ENCODE results near the gene ACO1.

ACO1 gene

DNA sequence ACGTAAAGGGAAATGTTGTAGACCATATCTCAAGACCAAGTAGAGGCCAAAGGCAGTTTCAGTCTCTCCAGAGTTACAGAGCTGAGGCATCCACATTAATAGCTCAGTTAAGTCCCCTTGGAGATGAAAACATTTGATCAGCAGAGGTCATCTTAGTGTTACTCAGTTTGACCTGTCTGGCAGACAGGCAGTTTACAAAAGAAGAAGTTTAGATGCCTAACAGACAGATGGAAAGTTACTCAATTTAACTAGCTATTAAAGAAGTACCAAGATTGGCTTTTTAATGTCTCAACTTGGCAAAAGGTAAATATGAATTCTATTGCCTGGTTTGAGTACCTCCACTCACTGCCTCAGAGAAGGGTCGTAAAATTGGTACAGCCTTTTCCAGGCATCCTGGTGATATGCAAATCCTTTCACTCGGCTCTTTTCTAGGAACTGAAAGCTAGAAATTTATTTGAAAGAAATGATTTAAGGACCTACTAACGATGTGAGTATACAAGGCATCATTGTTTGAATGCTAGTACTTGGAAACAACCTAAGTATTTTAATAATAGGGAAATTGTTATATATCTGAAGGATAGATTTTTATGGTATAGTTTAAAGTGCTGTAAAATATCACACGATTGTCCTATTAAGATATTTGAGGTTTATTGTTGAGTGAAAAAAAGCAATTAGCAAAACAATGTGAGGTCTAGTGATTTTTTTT is 14.8 kb downstream of the ACO1 start:
- WGBS (ENCODE audit: insufficient coverage, insufficient read length) = 100% methylated on average over 1 of the region's 5 CpGs

GRCh38 chr9:32401488-32401887 is 17.0 kb downstream of the ACO1 start:
- no peak for DNase-seq (ENCODE audit: low read depth, low spot score)
- Histone ChIP-seq H3K27ac (ENCODE audit: low read length) (no peak overlapping the region), H3K9me3 (ENCODE audit: control insufficient read depth, insufficient read depth, low read length) (no peaks in the 10 kb centered on the region), H3K4me1 (ENCODE audit: control insufficient read depth, insufficient read depth, low read length) (no peaks in the 10 kb centered on the region), H3K27me3 (ENCODE audit: control insufficient read depth, insufficient read depth, low read length) (no peaks in the 10 kb centered on the region), H3K4me3 (ENCODE audit: low read length) (no peak overlapping the region), H3K36me3 (ENCODE audit: control insufficient read depth, insufficient read depth, low read length) (no peaks in the 10 kb centered on the region; the same call in 1 of the 2 replicates)
- no CpG with 5 or more reads among the region's 1 CpG for WGBS (ENCODE audit: insufficient coverage, insufficient read length)

More for the DNA sequence above, 14.8 kb downstream of the ACO1 start:
- Histone ChIP-seq H3K4me3 (ENCODE audit: low read length) (no peak overlapping the region), H3K4me1 (ENCODE audit: control insufficient read depth, insufficient read depth, low read length) (peaks cover 3% of the 10 kb centered on the region; the same call in 1 of the 2 replicates), H3K27ac (ENCODE audit: low read length) (no peak overlapping the region), H3K27me3 (ENCODE audit: control insufficient read depth, insufficient read depth, low read length) (no peaks in the 10 kb centered on the region), H3K36me3 (ENCODE audit: control insufficient read depth, insufficient read depth, low read length) (no peaks in the 10 kb centered on the region), H3K9me3 (ENCODE audit: control insufficient read depth, insufficient read depth, low read length) (no peaks in the 10 kb centered on the region)
- DNase-seq (ENCODE audit: low read depth, low spot score) = no peak

DNA sequence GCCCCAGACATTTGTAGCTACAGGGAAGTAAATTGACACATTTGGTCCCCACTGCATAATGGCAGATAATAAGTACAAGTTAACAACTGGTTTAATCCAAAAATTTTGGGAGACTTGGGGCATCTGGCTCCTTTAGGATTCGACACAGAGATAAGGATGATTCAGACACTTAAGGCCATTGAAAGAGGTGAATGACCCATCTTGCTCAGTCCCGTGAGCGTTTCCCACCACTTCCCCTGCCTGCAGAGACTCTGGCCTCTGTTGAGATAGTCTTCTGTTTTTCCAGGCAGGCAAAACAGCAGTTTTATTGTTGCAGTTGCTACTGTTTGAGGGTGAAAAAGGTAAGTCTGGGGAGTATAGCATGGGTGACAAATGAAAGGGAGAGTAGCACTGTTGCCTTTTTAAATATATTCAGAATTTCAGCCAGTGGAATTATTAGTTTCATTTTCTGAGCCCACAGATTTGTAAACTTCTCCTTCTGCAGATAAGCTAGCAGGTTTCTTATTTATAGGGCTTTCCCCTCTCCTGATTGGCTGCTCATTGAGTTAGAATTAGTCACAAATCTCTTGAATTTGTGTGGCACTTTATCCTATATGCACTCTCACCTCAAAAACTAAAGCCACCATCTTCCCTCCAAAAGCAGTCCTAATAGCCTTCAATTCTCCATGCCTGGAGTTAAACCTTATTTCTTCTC is 19.3 kb downstream of the ACO1 start:
- Histone ChIP-seq H3K27ac (ENCODE audit: low read length) (no peak overlapping the region), H3K4me3 (ENCODE audit: low read length) (no peak overlapping the region), H3K36me3 (ENCODE audit: control insufficient read depth, insufficient read depth, low read length) (no peaks in the 10 kb centered on the region; the same call in 1 of the 2 replicates), H3K4me1 (ENCODE audit: control insufficient read depth, insufficient read depth, low read length) (no peaks in the 10 kb centered on the region), H3K27me3 (ENCODE audit: control insufficient read depth, insufficient read depth, low read length) (no peaks in the 10 kb centered on the region), H3K9me3 (ENCODE audit: control insufficient read depth, insufficient read depth, low read length) (no peaks in the 10 kb centered on the region)
- DNase-seq (ENCODE audit: low read depth, low spot score) = no peak
- WGBS (ENCODE audit: insufficient coverage, insufficient read length) = no CpG with 5 or more reads among the region's 3 CpGs

DNA sequence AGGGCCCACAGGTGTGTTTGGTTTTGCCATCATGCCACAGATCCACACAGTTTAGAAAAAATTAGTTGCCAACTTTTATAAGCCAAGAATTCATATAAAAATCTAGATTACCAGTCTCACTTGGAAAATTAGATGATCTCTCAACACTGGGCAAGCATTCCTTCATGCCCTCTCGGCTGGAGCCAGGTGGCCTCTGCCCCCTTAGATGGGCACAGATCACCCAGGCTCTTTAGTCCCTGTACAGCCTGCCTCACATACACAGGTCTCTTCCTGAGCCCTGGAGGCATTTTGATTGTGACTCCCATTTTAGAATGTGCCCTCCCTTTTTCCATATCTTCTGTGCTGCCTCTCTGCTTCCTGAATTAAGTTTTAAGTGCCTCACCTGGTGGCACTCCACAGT is 20.0 kb downstream of the ACO1 start:
- Histone ChIP-seq H3K9me3 (ENCODE audit: control insufficient read depth, insufficient read depth, low read length) (no peaks in the 10 kb centered on the region), H3K4me1 (ENCODE audit: control insufficient read depth, insufficient read depth, low read length) (no peaks in the 10 kb centered on the region), H3K27me3 (ENCODE audit: control insufficient read depth, insufficient read depth, low read length) (no peaks in the 10 kb centered on the region), H3K27ac (ENCODE audit: low read length) (no peak overlapping the region), H3K36me3 (ENCODE audit: control insufficient read depth, insufficient read depth, low read length) (no peaks in the 10 kb centered on the region; the same call in 1 of the 2 replicates), H3K4me3 (ENCODE audit: low read length) (no peak overlapping the region)
- WGBS (ENCODE audit: insufficient coverage, insufficient read length) = no CpG with 5 or more reads among the region's 1 CpG
- DNase-seq (ENCODE audit: low read depth, low spot score) = no peak

GRCh38 chr9:32404856-32405255 is 20.4 kb downstream of the ACO1 start:
- no CpG with 5 or more reads among the region's 8 CpGs for WGBS (ENCODE audit: insufficient coverage, insufficient read length)
- H3K4me1 ChIP-seq (ENCODE audit: control insufficient read depth, insufficient read depth, low read length) = no peaks in the 10 kb centered on the region
- H3K36me3 ChIP-seq (ENCODE audit: control insufficient read depth, insufficient read depth, low read length) = no peaks in the 10 kb centered on the region; the same call in 1 of the 2 replicates

DNA sequence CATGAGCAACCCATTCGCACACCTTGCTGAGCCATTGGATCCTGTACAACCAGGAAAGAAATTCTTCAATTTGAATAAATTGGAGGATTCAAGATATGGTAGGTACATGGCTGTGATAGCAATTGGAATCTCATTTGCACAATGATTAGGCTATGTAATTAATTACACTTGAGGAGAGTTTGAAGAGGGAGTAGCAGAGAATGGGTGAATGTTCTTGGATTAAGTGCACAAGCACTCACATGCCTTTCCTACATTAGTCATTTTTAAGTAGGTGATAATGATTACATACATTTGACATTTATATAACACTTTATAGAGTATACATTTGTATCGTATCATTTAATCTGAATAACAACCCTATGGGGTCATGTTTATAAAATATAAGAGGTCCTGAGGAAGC is 21.1 kb downstream of the ACO1 start:
- no peak overlapping the region for H3K27ac ChIP-seq (ENCODE audit: low read length)
- no peaks in the 10 kb centered on the region for H3K27me3 ChIP-seq (ENCODE audit: control insufficient read depth, insufficient read depth, low read length)
- H3K4me1 ChIP-seq (ENCODE audit: control insufficient read depth, insufficient read depth, low read length) = no peaks in the 10 kb centered on the region
- no CpG with 5 or more reads among the region's 2 CpGs for WGBS (ENCODE audit: insufficient coverage, insufficient read length)
- H3K36me3 ChIP-seq (ENCODE audit: control insufficient read depth, insufficient read depth, low read length) = no peaks in the 10 kb centered on the region; the same call in 1 of the 2 replicates
- no peaks in the 10 kb centered on the region for H3K9me3 ChIP-seq (ENCODE audit: control insufficient read depth, insufficient read depth, low read length)
- DNase-seq (ENCODE audit: low read depth, low spot score) = no peak
- H3K4me3 ChIP-seq (ENCODE audit: low read length) = no peak overlapping the region

More at GRCh38 chr9:32404856-32405255, 20.4 kb downstream of the ACO1 start:
- DNase-seq (ENCODE audit: low read depth, low spot score) = no peak
- no peak overlapping the region for H3K4me3 ChIP-seq (ENCODE audit: low read length)
- H3K9me3 ChIP-seq (ENCODE audit: control insufficient read depth, insufficient read depth, low read length) = no peaks in the 10 kb centered on the region
- H3K27me3 ChIP-seq (ENCODE audit: control insufficient read depth, insufficient read depth, low read length) = no peaks in the 10 kb centered on the region
- H3K27ac ChIP-seq (ENCODE audit: low read length) = no peak overlapping the region

DNA sequence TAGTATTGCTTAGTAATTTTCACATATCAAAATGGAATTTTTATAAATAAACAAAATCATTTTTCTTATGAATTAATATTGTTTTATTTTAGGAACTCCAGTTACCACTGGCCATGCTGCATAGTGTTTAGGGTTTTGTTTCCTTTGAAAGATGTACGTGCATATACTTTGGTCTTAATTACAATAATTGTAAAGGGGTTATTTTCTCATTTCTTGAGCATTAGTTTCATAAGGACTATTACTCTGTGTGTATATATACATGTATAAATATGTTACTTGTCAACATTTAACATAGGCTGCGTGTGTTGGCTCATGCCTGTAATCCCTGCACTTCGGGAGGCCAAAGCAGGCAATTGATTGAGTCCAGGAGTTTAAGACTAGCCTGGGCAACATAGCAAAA is 21.6 kb downstream of the ACO1 start:
- no peaks in the 10 kb centered on the region; the same call in 1 of the 2 replicates for H3K36me3 ChIP-seq (ENCODE audit: control insufficient read depth, insufficient read depth, low read length)
- no peak overlapping the region for H3K27ac ChIP-seq (ENCODE audit: low read length)
- WGBS (ENCODE audit: insufficient coverage, insufficient read length) = no CpG with 5 or more reads among the region's 3 CpGs

DNA sequence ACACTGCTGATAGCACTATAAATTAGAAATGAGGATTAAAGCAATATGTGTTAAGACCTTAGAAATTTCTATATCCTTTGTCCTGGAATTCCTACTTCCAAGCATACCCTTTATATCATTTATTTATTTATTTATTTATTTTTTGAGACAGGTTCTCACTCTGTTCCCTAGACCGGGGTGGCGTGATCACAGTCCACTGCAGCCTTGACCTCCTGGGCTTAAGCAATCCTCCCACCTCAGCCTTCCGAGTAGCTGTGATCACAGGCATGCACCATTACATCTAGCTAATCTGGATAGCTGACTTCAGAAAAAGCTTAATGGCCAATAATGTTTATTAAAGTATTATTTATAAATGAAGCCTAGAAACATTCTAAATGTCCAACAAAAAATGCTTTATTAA is 27.3 kb downstream of the ACO1 start:
- H3K27me3 ChIP-seq (ENCODE audit: control insufficient read depth, insufficient read depth, low read length) = no peaks in the 10 kb centered on the region
- H3K36me3 ChIP-seq (ENCODE audit: control insufficient read depth, insufficient read depth, low read length) = no peaks in the 10 kb centered on the region; the same call in 1 of the 2 replicates
- H3K4me3 ChIP-seq (ENCODE audit: low read length) = no peak overlapping the region
- no CpG with 5 or more reads among the region's 3 CpGs for WGBS (ENCODE audit: insufficient coverage, insufficient read length)
- H3K9me3 ChIP-seq (ENCODE audit: control insufficient read depth, insufficient read depth, low read length) = no peaks in the 10 kb centered on the region
- DNase-seq (ENCODE audit: low read depth, low spot score) = no peak
- no peaks in the 10 kb centered on the region for H3K4me1 ChIP-seq (ENCODE audit: control insufficient read depth, insufficient read depth, low read length)
- no peak overlapping the region for H3K27ac ChIP-seq (ENCODE audit: low read length)

More for the DNA sequence above, 21.6 kb downstream of the ACO1 start:
- DNase-seq (ENCODE audit: low read depth, low spot score) = no peak
- H3K4me3 ChIP-seq (ENCODE audit: low read length) = no peak overlapping the region
- H3K9me3 ChIP-seq (ENCODE audit: control insufficient read depth, insufficient read depth, low read length) = no peaks in the 10 kb centered on the region
- no peaks in the 10 kb centered on the region for H3K27me3 ChIP-seq (ENCODE audit: control insufficient read depth, insufficient read depth, low read length)
- no peaks in the 10 kb centered on the region for H3K4me1 ChIP-seq (ENCODE audit: control insufficient read depth, insufficient read depth, low read length)

DNA sequence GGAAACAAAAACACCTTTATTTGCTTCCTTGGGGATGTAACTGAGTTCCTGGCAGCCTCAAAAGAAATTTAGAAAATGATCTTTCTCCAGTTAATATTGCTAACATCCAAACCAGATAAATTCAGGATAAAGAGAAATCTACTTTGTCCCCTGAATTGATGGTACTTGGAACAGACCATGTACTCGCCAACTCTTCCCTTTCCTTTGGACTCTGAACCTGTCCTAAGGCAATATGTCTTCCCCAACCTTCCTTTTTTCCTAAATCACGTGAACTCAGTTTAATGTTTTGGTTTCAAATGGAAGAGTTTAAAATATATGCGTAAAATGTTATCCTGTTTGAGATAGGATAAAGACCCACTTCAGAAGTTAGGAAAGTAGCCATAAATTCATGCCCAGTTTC is 28.0 kb downstream of the ACO1 start:
- no peak overlapping the region for H3K27ac ChIP-seq (ENCODE audit: low read length)
- H3K4me3 ChIP-seq (ENCODE audit: low read length) = no peak overlapping the region
- H3K36me3 ChIP-seq (ENCODE audit: control insufficient read depth, insufficient read depth, low read length) = no peaks in the 10 kb centered on the region; the same call in 1 of the 2 replicates
- WGBS (ENCODE audit: insufficient coverage, insufficient read length) = 100% methylated on average over 1 of the region's 3 CpGs
- H3K27me3 ChIP-seq (ENCODE audit: control insufficient read depth, insufficient read depth, low read length) = no peaks in the 10 kb centered on the region
- H3K4me1 ChIP-seq (ENCODE audit: control insufficient read depth, insufficient read depth, low read length) = no peaks in the 10 kb centered on the region
- H3K9me3 ChIP-seq (ENCODE audit: control insufficient read depth, insufficient read depth, low read length) = no peaks in the 10 kb centered on the region
- no peak for DNase-seq (ENCODE audit: low read depth, low spot score)

DNA sequence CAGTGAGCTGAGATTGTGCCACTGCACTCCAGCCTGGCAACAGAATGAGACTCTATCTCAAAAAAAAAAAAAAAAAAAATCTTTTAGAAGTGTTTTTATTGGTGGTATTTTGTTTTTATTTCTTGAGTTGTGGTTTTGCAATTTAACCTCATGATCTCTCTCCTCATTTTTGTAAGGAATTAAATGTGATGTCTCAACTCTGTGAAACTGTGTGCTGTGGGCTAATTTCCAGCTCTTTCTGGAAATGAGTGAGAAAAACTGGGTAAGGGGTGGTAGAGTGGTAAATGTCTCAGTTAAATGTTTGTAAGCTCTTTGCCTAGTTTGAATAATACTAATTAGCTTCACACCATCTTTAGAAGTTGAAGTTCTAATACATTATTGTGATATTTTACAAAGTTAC is 29.0 kb downstream of the ACO1 start:
- DNase-seq (ENCODE audit: low read depth, low spot score) = no peak
- H3K9me3 ChIP-seq (ENCODE audit: control insufficient read depth, insufficient read depth, low read length) = no peaks in the 10 kb centered on the region
- no peaks in the 10 kb centered on the region for H3K27me3 ChIP-seq (ENCODE audit: control insufficient read depth, insufficient read depth, low read length)
- no peak overlapping the region for H3K4me3 ChIP-seq (ENCODE audit: low read length)
- no peaks in the 10 kb centered on the region; the same call in 1 of the 2 replicates for H3K36me3 ChIP-seq (ENCODE audit: control insufficient read depth, insufficient read depth, low read length)
- H3K27ac ChIP-seq (ENCODE audit: low read length) = no peak overlapping the region
- no peaks in the 10 kb centered on the region for H3K4me1 ChIP-seq (ENCODE audit: control insufficient read depth, insufficient read depth, low read length)
